HepG2 (cell line): ENCODE measurements around the gene HSD11B1. TPM values are rescaled to one million over a fixed set of nuclear protein-coding genes. Genes with fewer than 3 reads are reported as not detected.

ENCODE experiments used
- BCL3 ChIP-seq: sonication (generic); formaldehyde crosslinking; IDR thresholded peaks from 2 replicates; pipeline ENCODE4 v1.5.1; 2020; ENCODE audit warnings: mild to moderate bottlenecking, missing genetic modification reagents, moderate library complexity
- CBX2 ChIP-seq, 2 experiments: fragments of 200-600 bp in 1 of 2; sonication (generic); formaldehyde crosslinking in 1 of 2; IDR thresholded peaks; 2 replicates each; pipeline versions ENCODE4 v1.7.0 to v1.8.1; 2018 to 2022; ENCODE audit warnings: low read depth in 2 of 2, low read length in 1 of 2, mild to moderate bottlenecking in 1 of 2, missing genetic modification reagents in 1 of 2
- CHCHD3 ChIP-seq: sonication (generic); formaldehyde crosslinking; IDR thresholded peaks from 2 replicates; pipeline ENCODE4 v1.8.0; 2022; ENCODE audit warnings: mild to moderate bottlenecking, missing genetic modification reagents, moderate library complexity
- GABPB1 ChIP-seq: IDR thresholded peaks from 2 replicates; pipeline ENCODE4 v1.6.1; 2016; ENCODE audit warnings: mild to moderate bottlenecking, missing genetic modification reagents, moderate library complexity, missing compliant biosample characterization
- GMEB1 ChIP-seq: sonication (generic); formaldehyde crosslinking; IDR thresholded peaks from 2 replicates; pipeline ENCODE4 v1.5.1; 2020; ENCODE audit warnings: missing genetic modification reagents, mild to moderate bottlenecking, borderline replicate concordance
- KDM5A ChIP-seq: fragments of 200-600 bp; sonication (generic); IDR thresholded peaks from 2 replicates; pipeline ENCODE4 v1.7.0; 2018; ENCODE audit warnings: antibody characterized with exemption, mild to moderate bottlenecking, low read length, borderline replicate concordance
- MLXIP ChIP-seq: sonication (generic); formaldehyde crosslinking; IDR thresholded peaks from 2 replicates; pipeline ENCODE4 v1.9.0; 2021; ENCODE audit warnings: missing genetic modification reagents, borderline replicate concordance
- NCOA5 ChIP-seq: sonication (generic); formaldehyde crosslinking; IDR thresholded peaks from 2 replicates; pipeline ENCODE4 v1.4.0; 2020; ENCODE audit warnings: missing genetic modification reagents
- SP2 ChIP-seq: sonication (generic); formaldehyde crosslinking; IDR thresholded peaks from 2 replicates; pipeline ENCODE4 v1.5.1; 2020; ENCODE audit warnings: mild to moderate bottlenecking, missing genetic modification reagents
- TBP ChIP-seq: sonication (generic); formaldehyde crosslinking; IDR thresholded peaks from 2 replicates; pipeline ENCODE4 v1.5.0; 2020; ENCODE audit warnings: missing genetic modification reagents
- ZBTB38 ChIP-seq: sonication (generic); formaldehyde crosslinking; IDR thresholded peaks from 2 replicates; pipeline ENCODE4 v1.5.1; 2020; ENCODE audit warnings: mild to moderate bottlenecking, missing genetic modification reagents
- ZFX ChIP-seq: sonication (generic); formaldehyde crosslinking; IDR thresholded peaks from 2 replicates; pipeline ENCODE4 v1.4.0; 2020; ENCODE audit warnings: mild to moderate bottlenecking, low read depth, missing genetic modification reagents, moderate library complexity
- ZNF275 ChIP-seq: sonication (generic); formaldehyde crosslinking; IDR thresholded peaks from 2 replicates; pipeline ENCODE4 v1.8.0; 2022; ENCODE audit warnings: missing genetic modification reagents, mild to moderate bottlenecking, inconsistent platforms, borderline replicate concordance
- ZNF326 ChIP-seq: sonication (generic); formaldehyde crosslinking; IDR thresholded peaks from 2 replicates; pipeline ENCODE4 v1.4.0; 2020; ENCODE audit warnings: missing genetic modification reagents, borderline replicate concordance
- ZNF383 ChIP-seq: sonication (generic); formaldehyde crosslinking; IDR thresholded peaks from 2 replicates; pipeline ENCODE4 v1.4.0; 2020; ENCODE audit warnings: missing genetic modification reagents, mild to moderate bottlenecking, borderline replicate concordance
- ZNF44 ChIP-seq: sonication (generic); formaldehyde crosslinking; IDR thresholded peaks from 2 replicates; pipeline ENCODE4 v1.5.1; 2020; ENCODE audit warnings: mild to moderate bottlenecking, missing genetic modification reagents
- ZNF460 ChIP-seq: sonication (generic); formaldehyde crosslinking; IDR thresholded peaks from 2 replicates; pipeline ENCODE4 v1.5.1; 2020; ENCODE audit warnings: missing genetic modification reagents, mild to moderate bottlenecking, borderline replicate concordance
- ZNF557 ChIP-seq: sonication (generic); formaldehyde crosslinking; IDR thresholded peaks from 2 replicates; pipeline ENCODE4 v1.4.0; 2020; ENCODE audit warnings: missing genetic modification reagents
- ZNF580 ChIP-seq: IDR thresholded peaks from 2 replicates; pipeline ENCODE4 v1.6.1; 2016; ENCODE audit warnings: low read depth, borderline replicate concordance
- polyA plus RNA-seq, 8 experiments: library from polyadenylated mRNA; depleted of rRNA in 3 of 8; stranded (reverse) in 7 of 8; unstranded in 1 of 8; fragments of >200 nt; fragmentation: Illumina TruSeq in 4 of 8; extraction: Trizol in 4 of 8; gene quantifications; 2 replicates each; pipeline versions ENCODE4 v1.2.1 to v1.2.3, GENCODE V29; 2011 to 2016; ENCODE audit warnings: low read depth in 4 of 8, missing spikeins in 1 of 8, mixed read lengths in 1 of 8; ENCODE audit not compliant: insufficient read depth in 1 of 8
- total RNA-seq, 5 experiments: library from RNA; depleted of rRNA; stranded (reverse); fragments of >200 nt; fragmentation: Illumina TruSeq; extraction: Trizol; gene quantifications; 2 replicates each; pipeline ENCODE4 v1.2.3, GENCODE V29; 2016; ENCODE audit warnings: low read depth in 1 of 5

The HSD11B1 gene
- total and polyA plus RNA-seq, 2 of the 13 experiments (the other 11 are each of a cell fraction or from before 2014, with no cell fraction given) = not detected

- TF ChIP-seq MLXIP (CRISPR knock-in tag) (no peak), NCOA5 (CRISPR knock-in tag) (no peak), GMEB1 (CRISPR knock-in tag) (peak; percentile 64; the same call in 1 of the 2 replicates), GABPB1 (peak; percentile 76; the same call in 1 of the 2 replicates), CHCHD3 (CRISPR knock-in tag) (no peak), ZNF326 (no peak), CBX2 (IDR thresholded peaks at IDR 0.05; ENCODE audit: low read depth, low read length) (no peak), CBX2 (CRISPR knock-in tag; IDR thresholded peaks at IDR 0.05; ENCODE audit: low read depth) (no peak), KDM5A (no peak), TBP (no peak), ZNF580 (peak; percentile 85), ZNF460 (peak; percentile 19; the same call in 1 of the 2 replicates), ZBTB38 (CRISPR knock-in tag) (no peak; the same call in 1 of the 2 replicates), SP2 (no peak), ZFX (CRISPR knock-in tag) (peak; percentile 85), ZNF275 (CRISPR knock-in tag) (no peak), ZNF557 (CRISPR knock-in tag) (no peak), ZNF383 (no peak), BCL3 (0 out of 2 replicates have a peak, but pooled peaks have one; percentile 47), ZNF44 (CRISPR knock-in tag) (peak; percentile 67; the same call in 1 of the 2 replicates)
Measured at GRCh38 chr1:209747580-209748262, 43.1 kb downstream of the HSD11B1 start (continued).
